HepG2 (cell line): ENCODE results near the gene SPG7. TPM values are rescaled to one million over a fixed set of nuclear protein-coding genes. Genes with fewer than 3 reads are reported as not detected.

Source experiments
- ARNT2 ChIP-seq: sonication (generic); formaldehyde crosslinking; IDR thresholded peaks from 2 replicates; pipeline ENCODE4 v1.8.0; 2022; ENCODE audit warnings: mild to moderate bottlenecking, low read depth, missing genetic modification reagents, moderate library complexity
- CEBPG ChIP-seq: IDR thresholded peaks from 2 replicates; pipeline ENCODE4 v1.6.1; 2016
- ELF4 ChIP-seq: sonication (generic); formaldehyde crosslinking; IDR thresholded peaks from 2 replicates; pipeline ENCODE4 v1.5.0; 2020; ENCODE audit warnings: missing genetic modification reagents, mild to moderate bottlenecking, moderate library complexity, borderline replicate concordance
- FOXK1 ChIP-seq: sonication (generic); formaldehyde crosslinking; IDR thresholded peaks from 2 replicates; pipeline ENCODE4 v1.4.0; 2020; ENCODE audit warnings: low read depth, missing genetic modification reagents, borderline replicate concordance
- GATAD2A ChIP-seq: IDR thresholded peaks from 2 replicates; pipeline ENCODE4 v1.6.1; 2016
- HNRNPL ChIP-seq: fragments of 200-400 bp; formaldehyde crosslinking; IDR thresholded peaks from 2 replicates; pipeline ENCODE4 v1.6.1; 2017; ENCODE audit warnings: mild to moderate bottlenecking, low read depth, low read length
- NFKBIZ ChIP-seq: IDR thresholded peaks from 2 replicates; pipeline ENCODE4 v1.6.1; 2018; ENCODE audit warnings: missing genetic modification reagents, missing compliant biosample characterization
- PRPF4 ChIP-seq: fragments of 200-400 bp; formaldehyde crosslinking; IDR thresholded peaks from 2 replicates; pipeline ENCODE4 v1.6.1; 2016; ENCODE audit warnings: low read length, low read depth; ENCODE audit not compliant: poor library complexity, severe bottlenecking
- SPEN ChIP-seq: sonication (generic); formaldehyde crosslinking; IDR thresholded peaks from 2 replicates; pipeline ENCODE4 v1.5.1; 2020; ENCODE audit warnings: low read depth, mild to moderate bottlenecking, missing genetic modification reagents
- ZNF30 ChIP-seq: sonication (generic); formaldehyde crosslinking; IDR thresholded peaks from 2 replicates; pipeline ENCODE4 v1.5.0; 2020; ENCODE audit warnings: mild to moderate bottlenecking, missing genetic modification reagents
- ZNF605 ChIP-seq: sonication (generic); formaldehyde crosslinking; IDR thresholded peaks from 2 replicates; pipeline ENCODE4 v1.8.0; 2022; ENCODE audit warnings: mild to moderate bottlenecking, missing genetic modification reagents
- ZNF780A ChIP-seq: sonication (generic); formaldehyde crosslinking; IDR thresholded peaks from 2 replicates; pipeline ENCODE4 v1.8.0; 2022; ENCODE audit warnings: mild to moderate bottlenecking, missing genetic modification reagents, moderate library complexity
- polyA plus RNA-seq, 8 experiments: library from polyadenylated mRNA; depleted of rRNA in 3 of 8; stranded (reverse) in 7 of 8; unstranded in 1 of 8; fragments of >200 nt; fragmentation: Illumina TruSeq in 4 of 8; extraction: Trizol in 4 of 8; gene quantifications; 2 replicates each; pipeline versions ENCODE4 v1.2.1 to v1.2.3, GENCODE V29; 2011 to 2016; ENCODE audit warnings: low read depth in 4 of 8, missing spikeins in 1 of 8, mixed read lengths in 1 of 8; ENCODE audit not compliant: insufficient read depth in 1 of 8
- total RNA-seq, 5 experiments: library from RNA; depleted of rRNA; stranded (reverse); fragments of >200 nt; fragmentation: Illumina TruSeq; extraction: Trizol; gene quantifications; 2 replicates each; pipeline ENCODE4 v1.2.3, GENCODE V29; 2016; ENCODE audit warnings: low read depth in 1 of 5
- TF ChIP-seq, protein P1 (sequence below): sonication (generic); formaldehyde crosslinking; IDR thresholded peaks from 2 replicates; pipeline ENCODE4 v1.4.0; 2020; ENCODE audit warnings: missing genetic modification reagents, borderline replicate concordance
- TF ChIP-seq, protein P2 (sequence below): sonication (generic); formaldehyde crosslinking; IDR thresholded peaks from 2 replicates; pipeline ENCODE4 v1.8.1; 2023; ENCODE audit warnings: mild to moderate bottlenecking, missing genetic modification reagents
- TF ChIP-seq, protein P3 (sequence below): IDR thresholded peaks from 2 replicates; pipeline ENCODE4 v1.6.1; 2012; ENCODE audit warnings: low read depth, low read length, improper control_type of control experiment
- TF ChIP-seq, protein P4 (sequence below): sonication (generic); formaldehyde crosslinking; IDR thresholded peaks from 2 replicates; pipeline ENCODE4 v1.4.0; 2020; ENCODE audit warnings: missing genetic modification reagents

SPG7 gene
- total and polyA plus RNA-seq, 2 of the 13 experiments (the other 11 are each of a cell fraction or from before 2014, with no cell fraction given) = 66.0 to 136 TPM

DNA sequence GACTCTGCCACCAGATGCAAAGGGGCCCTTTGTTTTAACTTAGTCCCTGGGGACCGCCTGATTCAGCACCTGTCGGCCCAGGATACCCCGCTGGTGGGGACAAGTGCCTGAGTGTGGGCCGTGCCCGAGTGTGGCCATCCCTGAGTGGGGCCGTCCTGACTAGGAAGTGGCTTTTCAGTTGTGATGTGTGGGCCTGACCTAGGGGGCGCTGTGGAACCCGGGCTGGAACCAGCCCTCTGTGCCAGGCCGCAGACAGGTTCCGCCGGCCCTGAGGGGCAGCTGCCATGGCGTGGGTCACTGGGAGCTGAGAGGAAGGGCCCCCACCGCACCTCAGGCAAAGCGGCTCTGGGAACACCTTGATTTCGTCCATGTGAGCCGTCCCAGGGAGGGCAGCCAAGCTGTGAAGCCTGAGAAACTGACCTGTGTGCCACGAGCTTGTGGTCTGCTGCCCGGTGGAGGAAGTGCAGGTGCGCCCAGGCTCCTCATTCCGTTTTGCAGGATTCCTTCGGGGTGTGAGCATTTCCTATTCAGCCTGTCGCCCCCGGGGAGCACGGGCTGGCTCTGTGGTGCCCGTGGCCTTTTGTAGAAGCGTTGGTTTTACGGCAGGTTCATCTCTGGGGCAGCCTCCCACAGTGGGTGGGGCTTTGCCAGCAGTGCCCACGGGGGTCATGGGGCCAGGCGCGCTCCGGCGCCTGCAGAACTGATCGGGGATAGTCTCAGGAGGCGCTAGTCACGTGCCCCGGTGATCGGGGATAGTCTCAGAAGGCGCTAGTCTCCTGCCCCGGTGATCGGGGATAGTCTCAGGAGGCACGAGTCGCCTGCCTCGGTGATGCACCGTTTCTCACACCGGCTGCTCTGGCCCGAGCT is 57.5 kb downstream of the SPG7 start (continued):
- TF ChIP-seq, protein P1, sequence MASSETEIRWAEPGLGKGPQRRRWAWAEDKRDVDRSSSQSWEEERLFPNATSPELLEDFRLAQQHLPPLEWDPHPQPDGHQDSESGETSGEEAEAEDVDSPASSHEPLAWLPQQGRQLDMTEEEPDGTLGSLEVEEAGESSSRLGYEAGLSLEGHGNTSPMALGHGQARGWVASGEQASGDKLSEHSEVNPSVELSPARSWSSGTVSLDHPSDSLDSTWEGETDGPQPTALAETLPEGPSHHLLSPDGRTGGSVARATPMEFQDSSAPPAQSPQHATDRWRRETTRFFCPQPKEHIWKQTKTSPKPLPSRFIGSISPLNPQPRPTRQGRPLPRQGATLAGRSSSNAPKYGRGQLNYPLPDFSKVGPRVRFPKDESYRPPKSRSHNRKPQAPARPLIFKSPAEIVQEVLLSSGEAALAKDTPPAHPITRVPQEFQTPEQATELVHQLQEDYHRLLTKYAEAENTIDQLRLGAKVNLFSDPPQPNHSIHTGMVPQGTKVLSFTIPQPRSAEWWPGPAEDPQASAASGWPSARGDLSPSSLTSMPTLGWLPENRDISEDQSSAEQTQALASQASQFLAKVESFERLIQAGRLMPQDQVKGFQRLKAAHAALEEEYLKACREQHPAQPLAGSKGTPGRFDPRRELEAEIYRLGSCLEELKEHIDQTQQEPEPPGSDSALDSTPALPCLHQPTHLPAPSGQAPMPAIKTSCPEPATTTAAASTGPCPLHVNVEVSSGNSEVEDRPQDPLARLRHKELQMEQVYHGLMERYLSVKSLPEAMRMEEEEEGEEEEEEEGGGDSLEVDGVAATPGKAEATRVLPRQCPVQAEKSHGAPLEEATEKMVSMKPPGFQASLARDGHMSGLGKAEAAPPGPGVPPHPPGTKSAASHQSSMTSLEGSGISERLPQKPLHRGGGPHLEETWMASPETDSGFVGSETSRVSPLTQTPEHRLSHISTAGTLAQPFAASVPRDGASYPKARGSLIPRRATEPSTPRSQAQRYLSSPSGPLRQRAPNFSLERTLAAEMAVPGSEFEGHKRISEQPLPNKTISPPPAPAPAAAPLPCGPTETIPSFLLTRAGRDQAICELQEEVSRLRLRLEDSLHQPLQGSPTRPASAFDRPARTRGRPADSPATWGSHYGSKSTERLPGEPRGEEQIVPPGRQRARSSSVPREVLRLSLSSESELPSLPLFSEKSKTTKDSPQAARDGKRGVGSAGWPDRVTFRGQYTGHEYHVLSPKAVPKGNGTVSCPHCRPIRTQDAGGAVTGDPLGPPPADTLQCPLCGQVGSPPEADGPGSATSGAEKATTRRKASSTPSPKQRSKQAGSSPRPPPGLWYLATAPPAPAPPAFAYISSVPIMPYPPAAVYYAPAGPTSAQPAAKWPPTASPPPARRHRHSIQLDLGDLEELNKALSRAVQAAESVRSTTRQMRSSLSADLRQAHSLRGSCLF (CRISPR knock-in tag) = no peak
- TF ChIP-seq, protein P2, sequence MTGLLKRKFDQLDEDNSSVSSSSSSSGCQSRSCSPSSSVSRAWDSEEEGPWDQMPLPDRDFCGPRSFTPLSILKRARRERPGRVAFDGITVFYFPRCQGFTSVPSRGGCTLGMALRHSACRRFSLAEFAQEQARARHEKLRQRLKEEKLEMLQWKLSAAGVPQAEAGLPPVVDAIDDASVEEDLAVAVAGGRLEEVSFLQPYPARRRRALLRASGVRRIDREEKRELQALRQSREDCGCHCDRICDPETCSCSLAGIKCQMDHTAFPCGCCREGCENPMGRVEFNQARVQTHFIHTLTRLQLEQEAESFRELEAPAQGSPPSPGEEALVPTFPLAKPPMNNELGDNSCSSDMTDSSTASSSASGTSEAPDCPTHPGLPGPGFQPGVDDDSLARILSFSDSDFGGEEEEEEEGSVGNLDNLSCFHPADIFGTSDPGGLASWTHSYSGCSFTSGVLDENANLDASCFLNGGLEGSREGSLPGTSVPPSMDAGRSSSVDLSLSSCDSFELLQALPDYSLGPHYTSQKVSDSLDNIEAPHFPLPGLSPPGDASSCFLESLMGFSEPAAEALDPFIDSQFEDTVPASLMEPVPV (CRISPR knock-in tag) = no peak; the same call in 1 of the 2 replicates
- TF ChIP-seq ZNF780A (CRISPR knock-in tag) (no peak; the same call in 1 of the 2 replicates), ZNF30 (CRISPR knock-in tag) (no peak), SPEN (CRISPR knock-in tag) (peak; percentile 47; the same call in 1 of the 2 replicates), PRPF4 (no peak), FOXK1 (CRISPR knock-in tag) (no peak), CEBPG (CRISPR knock-in tag) (peak; percentile 10; the same call in 1 of the 2 replicates), NFKBIZ (CRISPR knock-in tag) (no peak), ARNT2 (CRISPR knock-in tag) (peak; percentile 88), ZNF605 (CRISPR knock-in tag) (no peak; the same call in 1 of the 2 replicates), HNRNPL (peak; percentile 97), ELF4 (CRISPR knock-in tag) (no peak), GATAD2A (CRISPR knock-in tag) (no peak; the same call in 1 of the 2 replicates)
- TF ChIP-seq, protein P3, sequence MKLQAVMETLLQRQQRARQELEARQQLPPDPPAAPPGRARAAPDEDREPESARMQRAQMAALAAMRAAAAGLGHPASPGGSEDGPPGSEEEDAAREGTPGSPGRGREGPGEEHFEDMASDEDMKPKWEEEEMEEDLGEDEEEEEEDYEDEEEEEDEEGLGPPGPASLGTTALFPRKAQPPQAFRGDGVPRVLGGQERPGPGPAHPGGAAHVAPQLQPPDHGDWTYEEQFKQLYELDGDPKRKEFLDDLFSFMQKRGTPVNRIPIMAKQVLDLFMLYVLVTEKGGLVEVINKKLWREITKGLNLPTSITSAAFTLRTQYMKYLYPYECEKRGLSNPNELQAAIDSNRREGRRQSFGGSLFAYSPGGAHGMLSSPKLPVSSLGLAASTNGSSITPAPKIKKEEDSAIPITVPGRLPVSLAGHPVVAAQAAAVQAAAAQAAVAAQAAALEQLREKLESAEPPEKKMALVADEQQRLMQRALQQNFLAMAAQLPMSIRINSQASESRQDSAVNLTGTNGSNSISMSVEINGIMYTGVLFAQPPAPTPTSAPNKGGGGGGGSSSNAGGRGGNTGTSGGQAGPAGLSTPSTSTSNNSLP = no peak
- TF ChIP-seq, protein P4, sequence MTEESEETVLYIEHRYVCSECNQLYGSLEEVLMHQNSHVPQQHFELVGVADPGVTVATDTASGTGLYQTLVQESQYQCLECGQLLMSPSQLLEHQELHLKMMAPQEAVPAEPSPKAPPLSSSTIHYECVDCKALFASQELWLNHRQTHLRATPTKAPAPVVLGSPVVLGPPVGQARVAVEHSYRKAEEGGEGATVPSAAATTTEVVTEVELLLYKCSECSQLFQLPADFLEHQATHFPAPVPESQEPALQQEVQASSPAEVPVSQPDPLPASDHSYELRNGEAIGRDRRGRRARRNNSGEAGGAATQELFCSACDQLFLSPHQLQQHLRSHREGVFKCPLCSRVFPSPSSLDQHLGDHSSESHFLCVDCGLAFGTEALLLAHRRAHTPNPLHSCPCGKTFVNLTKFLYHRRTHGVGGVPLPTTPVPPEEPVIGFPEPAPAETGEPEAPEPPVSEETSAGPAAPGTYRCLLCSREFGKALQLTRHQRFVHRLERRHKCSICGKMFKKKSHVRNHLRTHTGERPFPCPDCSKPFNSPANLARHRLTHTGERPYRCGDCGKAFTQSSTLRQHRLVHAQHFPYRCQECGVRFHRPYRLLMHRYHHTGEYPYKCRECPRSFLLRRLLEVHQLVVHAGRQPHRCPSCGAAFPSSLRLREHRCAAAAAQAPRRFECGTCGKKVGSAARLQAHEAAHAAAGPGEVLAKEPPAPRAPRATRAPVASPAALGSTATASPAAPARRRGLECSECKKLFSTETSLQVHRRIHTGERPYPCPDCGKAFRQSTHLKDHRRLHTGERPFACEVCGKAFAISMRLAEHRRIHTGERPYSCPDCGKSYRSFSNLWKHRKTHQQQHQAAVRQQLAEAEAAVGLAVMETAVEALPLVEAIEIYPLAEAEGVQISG (CRISPR knock-in tag) = peak; percentile 46
